Measurements from ENCODE around the gene USP13. TPM values are rescaled to one million over a fixed set of nuclear protein-coding genes. Genes with fewer than 3 reads are reported as not detected.

USP13 gene
- total and polyA plus RNA-seq, 2 experiments from 2014 or later: 9.6 to 15.7 TPM

DNA sequence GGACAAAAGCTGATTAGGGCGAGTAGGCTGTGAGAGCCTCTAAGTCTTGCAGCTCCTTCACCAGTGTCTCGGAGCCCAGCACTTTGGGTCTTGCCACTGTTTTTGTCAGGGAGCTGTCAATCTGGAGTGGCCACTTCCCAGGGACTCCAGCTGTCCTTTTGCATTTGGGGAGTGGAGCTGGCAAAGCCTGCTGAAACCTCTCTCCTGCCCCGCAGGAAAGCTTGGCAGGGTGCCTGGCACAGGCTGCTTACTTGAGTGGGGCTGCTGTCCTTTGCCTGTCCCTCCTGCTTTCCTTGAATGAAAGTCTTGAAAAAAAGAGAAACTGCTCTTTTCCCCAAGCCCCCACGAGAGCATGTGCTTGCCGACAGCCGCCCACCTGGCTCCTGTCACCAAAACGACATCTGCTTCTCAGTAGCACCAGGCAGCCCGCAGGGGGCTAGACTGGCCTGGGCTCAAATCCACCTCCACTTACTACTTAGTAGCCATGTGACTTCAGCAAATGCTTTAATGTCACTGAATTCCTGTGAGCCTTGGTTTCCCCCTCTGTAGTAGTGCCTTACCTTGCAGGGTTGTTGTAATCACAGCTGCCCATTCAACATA is 13.7 kb downstream of the USP13 start:
- H3K4me3 ChIP-seq: no peak overlapping the region
- WGBS (ENCODE audit: low lambda C conversion rate, missing lambda C conversion rate): 51% methylated on average over 8 of the region's 8 CpGs

DNA sequence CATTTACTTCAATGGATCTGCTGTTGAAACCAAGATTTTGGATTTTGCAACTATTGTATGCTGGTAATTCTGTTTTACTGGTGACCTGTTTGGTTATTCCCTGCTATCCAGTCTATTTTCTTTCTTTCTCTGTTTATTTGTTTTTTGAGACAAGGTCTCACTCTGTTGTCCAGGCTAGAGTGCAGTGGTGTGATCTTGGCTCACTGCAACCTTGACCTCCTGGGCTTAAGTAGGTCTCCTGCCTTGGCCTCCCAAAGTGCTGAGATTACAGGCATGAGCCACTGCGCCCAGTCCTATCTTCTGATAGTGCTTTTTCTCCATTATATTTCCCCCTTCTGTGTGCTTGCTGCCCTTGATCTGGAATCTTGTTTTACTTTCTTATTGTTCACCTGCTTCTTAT is 15.6 kb downstream of the USP13 start:
- no peaks in the 10 kb centered on the region for H3K4me1 ChIP-seq (ENCODE audit: insufficient read depth)
- no peak overlapping the region for H2AFZ ChIP-seq
- H3K9me2 ChIP-seq (replicated peaks; ENCODE audit: insufficient read depth): no peaks in the 10 kb centered on the region
- peaks cover 83% of the 10 kb centered on the region for H3K79me2 ChIP-seq
- no peak for DNase-seq (ENCODE audit: low spot score)
- TF ChIP-seq EZH2phosphoT487 (IDR thresholded peaks at IDR 0.05; ENCODE audit: low read depth, severe bottlenecking, unreplicated experiment) (no peak), EZH2 (IDR thresholded peaks at IDR 0.05; ENCODE audit: borderline replicate concordance) (no peak)
- TF ChIP-seq, protein P1, sequence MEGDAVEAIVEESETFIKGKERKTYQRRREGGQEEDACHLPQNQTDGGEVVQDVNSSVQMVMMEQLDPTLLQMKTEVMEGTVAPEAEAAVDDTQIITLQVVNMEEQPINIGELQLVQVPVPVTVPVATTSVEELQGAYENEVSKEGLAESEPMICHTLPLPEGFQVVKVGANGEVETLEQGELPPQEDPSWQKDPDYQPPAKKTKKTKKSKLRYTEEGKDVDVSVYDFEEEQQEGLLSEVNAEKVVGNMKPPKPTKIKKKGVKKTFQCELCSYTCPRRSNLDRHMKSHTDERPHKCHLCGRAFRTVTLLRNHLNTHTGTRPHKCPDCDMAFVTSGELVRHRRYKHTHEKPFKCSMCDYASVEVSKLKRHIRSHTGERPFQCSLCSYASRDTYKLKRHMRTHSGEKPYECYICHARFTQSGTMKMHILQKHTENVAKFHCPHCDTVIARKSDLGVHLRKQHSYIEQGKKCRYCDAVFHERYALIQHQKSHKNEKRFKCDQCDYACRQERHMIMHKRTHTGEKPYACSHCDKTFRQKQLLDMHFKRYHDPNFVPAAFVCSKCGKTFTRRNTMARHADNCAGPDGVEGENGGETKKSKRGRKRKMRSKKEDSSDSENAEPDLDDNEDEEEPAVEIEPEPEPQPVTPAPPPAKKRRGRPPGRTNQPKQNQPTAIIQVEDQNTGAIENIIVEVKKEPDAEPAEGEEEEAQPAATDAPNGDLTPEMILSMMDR (IDR thresholded peaks at IDR 0.05; ENCODE audit: poor library complexity): no peak
- WGBS (ENCODE audit: low lambda C conversion rate, missing lambda C conversion rate): 100% methylated on average over 1 of the region's 1 CpG
- no peak overlapping the region for H3K27ac ChIP-seq
- H3K4me3 ChIP-seq: no peak overlapping the region
- no peak overlapping the region for H3K4me2 ChIP-seq
- no peaks in the 10 kb centered on the region for H3K9me3 ChIP-seq (ENCODE audit: low read depth)
- H4K20me1 ChIP-seq (ENCODE audit: insufficient read depth, poor library complexity, severe bottlenecking): no peaks in the 10 kb centered on the region
- no peaks in the 10 kb centered on the region for H3K27me3 ChIP-seq
- H3K36me3 ChIP-seq (replicated peaks; ENCODE audit: insufficient read depth, low read depth): no peaks in the 10 kb centered on the region

More for the DNA sequence above, 13.7 kb downstream of the USP13 start:
- no peak for TF ChIP-seq EZH2phosphoT487 (IDR thresholded peaks at IDR 0.05; ENCODE audit: low read depth, severe bottlenecking, unreplicated experiment)
- TF ChIP-seq, protein P1 (IDR thresholded peaks at IDR 0.05; ENCODE audit: poor library complexity): no peak
- no peak for TF ChIP-seq EZH2 (IDR thresholded peaks at IDR 0.05; ENCODE audit: borderline replicate concordance)
- H3K36me3 ChIP-seq (replicated peaks; ENCODE audit: insufficient read depth, low read depth): no peaks in the 10 kb centered on the region
- H3K9me3 ChIP-seq (ENCODE audit: low read depth): no peaks in the 10 kb centered on the region
- H3K27ac ChIP-seq: no peak overlapping the region
- no peak overlapping the region for H2AFZ ChIP-seq
- H3K9me2 ChIP-seq (replicated peaks; ENCODE audit: insufficient read depth): no peaks in the 10 kb centered on the region
- no peak for DNase-seq (ENCODE audit: low spot score)
- H4K20me1 ChIP-seq (ENCODE audit: insufficient read depth, poor library complexity, severe bottlenecking): no peaks in the 10 kb centered on the region
- H3K79me2 ChIP-seq: peaks cover 86% of the 10 kb centered on the region
- H3K4me2 ChIP-seq: no peak overlapping the region
- H3K4me1 ChIP-seq (ENCODE audit: insufficient read depth): no peaks in the 10 kb centered on the region
- no peaks in the 10 kb centered on the region for H3K27me3 ChIP-seq

DNA sequence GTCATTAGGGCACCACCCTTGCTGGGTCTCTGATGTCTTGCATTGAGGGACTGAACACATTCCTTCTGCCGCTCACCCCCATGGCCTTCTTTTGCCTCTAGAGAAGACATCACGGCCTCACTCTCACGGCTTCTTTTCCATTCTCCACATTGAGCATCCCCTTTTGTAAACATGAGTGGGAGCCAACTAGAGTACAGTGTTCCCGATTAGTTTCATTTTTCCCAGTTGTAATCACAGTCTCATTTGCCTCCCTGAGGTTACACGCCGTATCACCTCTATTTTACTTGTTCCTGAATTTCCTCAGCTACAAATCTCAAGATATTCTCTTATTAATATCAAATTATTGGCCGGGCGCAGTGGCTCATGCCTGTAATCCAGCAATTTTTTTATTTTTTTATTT is 17.5 kb downstream of the USP13 start:
- TF ChIP-seq EZH2 (IDR thresholded peaks at IDR 0.05; ENCODE audit: borderline replicate concordance) (no peak), EZH2phosphoT487 (IDR thresholded peaks at IDR 0.05; ENCODE audit: low read depth, severe bottlenecking, unreplicated experiment) (no peak)
- TF ChIP-seq, protein P1 (IDR thresholded peaks at IDR 0.05; ENCODE audit: poor library complexity): no peak
- H3K4me1 ChIP-seq (ENCODE audit: insufficient read depth): no peaks in the 10 kb centered on the region
- H3K4me2 ChIP-seq: no peak overlapping the region
- no peaks in the 10 kb centered on the region for H3K36me3 ChIP-seq (replicated peaks; ENCODE audit: insufficient read depth, low read depth)
- no peak for DNase-seq (ENCODE audit: low spot score)
- H3K79me2 ChIP-seq: peaks cover 73% of the 10 kb centered on the region
- no peaks in the 10 kb centered on the region for H3K27me3 ChIP-seq
- H3K9me2 ChIP-seq (replicated peaks; ENCODE audit: insufficient read depth): no peaks in the 10 kb centered on the region
- 99% methylated on average over 8 of the region's 8 CpGs for WGBS (ENCODE audit: low lambda C conversion rate, missing lambda C conversion rate)
- H2AFZ ChIP-seq: no peak overlapping the region
- no peaks in the 10 kb centered on the region for H4K20me1 ChIP-seq (ENCODE audit: insufficient read depth, poor library complexity, severe bottlenecking)
- H3K27ac ChIP-seq: no peak overlapping the region
- no peak overlapping the region for H3K4me3 ChIP-seq
- no peaks in the 10 kb centered on the region for H3K9me3 ChIP-seq (ENCODE audit: low read depth)

All from hepatocyte (in vitro differentiated cells).